ENCODE results near the gene POLR2M. TPM values are rescaled to one million over a fixed set of nuclear protein-coding genes. Genes with fewer than 3 reads are reported as not detected.

The POLR2M gene
- total RNA-seq, 1 experiment from 2014 or later: 86.2 TPM

- no peak overlapping the region for H3K27ac ChIP-seq (ENCODE audit: low read depth, low read length)
- no peaks in the 10 kb centered on the region for H3K27me3 ChIP-seq (ENCODE audit: insufficient read depth, low read length)
- no peak for TF ChIP-seq MAX (IDR thresholded peaks at IDR 0.05)
- TF ChIP-seq CBX3 (IDR thresholded peaks at IDR 0.05; ENCODE audit: low read depth): no peak
- TF ChIP-seq SP1 (IDR thresholded peaks at IDR 0.05; ENCODE audit: low read depth): no peak
- TF ChIP-seq POLR2AphosphoS5 (IDR thresholded peaks at IDR 0.05; ENCODE audit: low read depth, low read length): no peak
- TF ChIP-seq ZFX (IDR thresholded peaks at IDR 0.05): no peak
- TF ChIP-seq ZNF274 (IDR thresholded peaks at IDR 0.05; ENCODE audit: low read depth, low read length): no peak
- no peak for TF ChIP-seq FOSL1 (IDR thresholded peaks at IDR 0.05; ENCODE audit: low read depth)
- no peak for TF ChIP-seq TCF7L2 (IDR thresholded peaks at IDR 0.05; ENCODE audit: borderline replicate concordance, extremely low read depth, insufficient read depth, insufficient read length)
- no peak for TF ChIP-seq SIN3A (IDR thresholded peaks at IDR 0.05; ENCODE audit: low read depth)
- no peak for TF ChIP-seq CEBPB (IDR thresholded peaks at IDR 0.05; ENCODE audit: low read depth)
- no peak for TF ChIP-seq POLR2A (IDR thresholded peaks at IDR 0.05; ENCODE audit: borderline replicate concordance, extremely low read depth, insufficient read depth, insufficient read length)
- TF ChIP-seq RAD21 (IDR thresholded peaks at IDR 0.05; ENCODE audit: low read depth): no peak
- TF ChIP-seq ZBTB33 (IDR thresholded peaks at IDR 0.05; ENCODE audit: extremely low read depth, insufficient replicate concordance, low read length): no peak
- TF ChIP-seq ELF1 (IDR thresholded peaks at IDR 0.05; ENCODE audit: borderline replicate concordance, low read depth): no peak
- no peak for TF ChIP-seq EGR1 (IDR thresholded peaks at IDR 0.05; ENCODE audit: low read depth)
- no peak for TF ChIP-seq YY1 (IDR thresholded peaks at IDR 0.05; ENCODE audit: extremely low read depth, insufficient replicate concordance, low read depth, low read length)
- no peak for TF ChIP-seq SRF (IDR thresholded peaks at IDR 0.05; ENCODE audit: low read depth)
- no TSS peak for BruUV-seq (replicated peaks)
- H2AFZ ChIP-seq (ENCODE audit: low read depth, low read length, poor library complexity, severe bottlenecking): no peak overlapping the region
- no peaks in the 10 kb centered on the region for H3K36me3 ChIP-seq (ENCODE audit: control insufficient read depth in 1 of 2, insufficient read depth in 2 of 2, low read length in 2 of 2)
- ChIA-PET POLR2A (no interaction called here), RAD21 (ENCODE audit: low non-redundant PET in 1 of 2, low total read pairs in 2 of 2, uncharacterized antibody in 2 of 2, unreplicated experiment in 2 of 2) (no interaction called here), CTCF (no interaction called here)
- no peak overlapping the region for H3K4me2 ChIP-seq (ENCODE audit: low read length)
- H3K4me3 ChIP-seq (replicated peaks in 1 of 2; ENCODE audit: low read depth in 1 of 2, low read length in 2 of 2): no peak overlapping the region
- peaks cover 0 to 5% of the 10 kb centered on the region in 2 experiments; a peak in 1 of 4 replicates for H3K9me3 ChIP-seq (ENCODE audit: control insufficient read depth in 1 of 2, insufficient read depth in 1 of 2, low read depth in 1 of 2, low read length in 2 of 2)
- no peaks in the 10 kb centered on the region for H3K79me2 ChIP-seq (ENCODE audit: insufficient read depth, low read length)
- no peaks in the 10 kb centered on the region for H3K9me2 ChIP-seq (ENCODE audit: insufficient read depth)
- intact Hi-C loops (cut with micrococcal nuclease): no loop called here
- no peaks in the 10 kb centered on the region for H4K20me1 ChIP-seq (ENCODE audit: insufficient read depth)
- no peak overlapping the region for H3K9ac ChIP-seq (ENCODE audit: low read length)
- peaks cover 4% of the 10 kb centered on the region in 2 experiments; a peak in 3 of 4 replicates for H3K4me1 ChIP-seq (ENCODE audit: control insufficient read depth in 1 of 2, insufficient read depth in 2 of 2, low read length in 2 of 2)
- ATAC-seq (no peak), DNase-seq (ENCODE audit: low read depth, low spot score) (no peak)
These were observed 21.9 kb downstream of the POLR2M start for GRCh38 chr15:57728436-57728835.

Measured in HCT116 (cell line).